ENCODE results near the gene NFATC1.
"Not testable (repeated sequence)": the region's sequence is repeated elsewhere in the genome, so short reads cannot be mapped to it uniquely, and the experiment has no call there.

NFATC1 gene

GRCh38 chr18:79493801-79494211, 98.1 kb downstream of the NFATC1 start:
- DNase-seq: no peak

GRCh38 chr18:79494936-79495335, 99.2 kb downstream of the NFATC1 start:
- no peak for DNase-seq

- no peak for DNase-seq
These were observed 99.9 kb downstream of the NFATC1 start for GRCh38 chr18:79495591-79496071.

- no peak for DNase-seq
These were observed 100.7 kb downstream of the NFATC1 start for GRCh38 chr18:79496237-79496977.

- peak; percentile 65 for DNase-seq
These were observed 101.4 kb downstream of the NFATC1 start for GRCh38 chr18:79496978-79497637.

- no peak for DNase-seq
These were observed 101.9 kb downstream of the NFATC1 start for GRCh38 chr18:79497638-79498081.

- DNase-seq: no peak
These were observed 102.9 kb downstream of the NFATC1 start for GRCh38 chr18:79498662-79499061.

GRCh38 chr18:79501006-79501405, 105.3 kb downstream of the NFATC1 start:
- no peak for DNase-seq

- DNase-seq: no peak
These were observed 107.1 kb downstream of the NFATC1 start for GRCh38 chr18:79502782-79503181.

GRCh38 chr18:79503406-79503805, 107.7 kb downstream of the NFATC1 start:
- DNase-seq: no peak

GRCh38 chr18:79504034-79504433, 108.3 kb downstream of the NFATC1 start:
- DNase-seq: no peak

GRCh38 chr18:79504495-79504894, 108.8 kb downstream of the NFATC1 start:
- DNase-seq: not testable (repeated sequence)

- DNase-seq: not testable (repeated sequence)
These were observed 109.7 kb downstream of the NFATC1 start for GRCh38 chr18:79505465-79505864.

GRCh38 chr18:79506191-79507075, 110.7 kb downstream of the NFATC1 start:
- no peak for DNase-seq

GRCh38 chr18:79507076-79507545, 111.4 kb downstream of the NFATC1 start:
- DNase-seq: no peak

GRCh38 chr18:79507546-79508480, 112.1 kb downstream of the NFATC1 start:
- no peak for DNase-seq

GRCh38 chr18:79508565-79509535, 113.1 kb downstream of the NFATC1 start:
- no peak for DNase-seq

GRCh38 chr18:79509536-79509930, 113.8 kb downstream of the NFATC1 start:
- DNase-seq: no peak

GRCh38 chr18:79510046-79510685, 114.4 kb downstream of the NFATC1 start:
- no peak for DNase-seq

GRCh38 chr18:79510731-79511241, 115.1 kb downstream of the NFATC1 start:
- DNase-seq: no peak

Measured in NCI-H345 (cell line).